GM21825 (cell line): ENCODE results near the gene EXOSC10.

Experiments
- ATAC-seq: cut with Tn5 transposase; IDR thresholded peaks from one replicate; pipeline ENCODE4 v1.9.1; 2021; ENCODE audit warnings: mild to moderate bottlenecking, moderate library complexity; ENCODE audit not compliant: unreplicated experiment

Gene EXOSC10

DNA sequence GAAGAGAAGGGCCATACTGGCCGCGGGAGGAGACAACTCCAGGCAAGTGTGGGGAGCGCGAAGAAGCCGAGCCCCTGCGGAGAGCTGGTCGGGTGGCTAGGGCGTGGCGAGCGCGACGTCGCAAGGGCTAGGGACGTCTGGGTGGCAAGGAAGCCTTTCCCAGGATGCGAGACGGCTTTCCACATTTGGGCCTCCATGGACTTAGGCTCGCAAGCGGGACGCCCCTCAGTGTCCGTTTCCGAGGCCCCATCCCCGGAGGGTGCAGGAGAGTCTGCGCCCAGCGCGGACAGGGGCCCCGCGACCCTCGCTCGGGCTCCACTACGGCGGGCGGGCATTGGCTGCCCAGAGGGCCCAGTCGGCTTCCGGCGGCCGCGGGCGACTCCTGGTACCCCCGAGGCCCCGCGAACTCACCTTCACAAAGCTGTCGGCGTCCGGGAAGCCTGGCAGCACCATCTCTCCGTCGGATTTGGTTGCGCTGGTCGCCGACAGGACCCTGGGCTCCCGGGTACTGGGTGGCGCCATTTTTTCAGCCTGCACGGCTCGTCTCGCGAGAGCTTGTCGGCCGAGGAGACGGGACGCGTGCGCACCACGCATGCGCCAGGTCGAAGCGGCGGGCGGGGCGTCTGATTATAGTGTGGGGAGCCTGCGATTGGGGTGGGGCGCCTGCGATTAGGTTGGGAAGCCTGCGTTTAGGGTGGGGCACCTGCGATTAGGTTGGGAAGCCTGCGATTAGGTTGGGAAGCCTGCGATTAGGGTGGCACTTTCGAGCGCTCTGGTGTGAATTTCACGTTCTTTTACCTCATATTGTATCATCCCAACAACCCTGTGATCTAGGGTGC, at the start of gene EXOSC10:
Gene EXOSC10 (minus strand): TSS at position 560 of the 839 bp plus-strand sequence. CDS start 38 bp downstream, at position 522.
- ATAC-seq: peak; percentile 91

DNA sequence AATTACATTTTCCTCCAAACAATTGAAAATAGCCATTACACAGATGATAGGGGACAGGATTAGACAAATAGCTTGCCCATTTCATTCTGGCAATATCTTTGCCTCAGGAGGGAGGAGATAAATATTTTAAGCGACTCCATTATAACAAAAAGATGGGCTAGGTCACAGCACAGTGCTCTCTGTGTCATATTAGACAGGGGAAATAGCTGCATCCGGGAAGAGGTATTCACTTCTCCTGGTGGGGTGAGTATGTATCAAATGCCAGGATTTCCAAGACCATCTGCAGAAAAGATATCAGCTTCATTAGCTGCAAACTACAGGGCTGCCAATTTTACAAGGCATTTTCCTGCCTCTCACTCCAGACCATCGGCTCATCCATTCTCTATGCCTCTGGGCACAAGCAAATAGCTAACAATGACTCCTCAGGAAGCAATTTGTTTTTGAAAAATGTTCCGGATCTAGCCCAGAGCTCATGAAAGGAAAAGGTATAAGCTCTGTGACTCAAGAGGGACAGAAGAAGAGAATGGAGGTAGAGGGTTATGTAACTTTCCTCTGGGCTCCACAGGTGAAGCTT, 47.6 kb upstream of the EXOSC10 start:
- ATAC-seq: no peak

DNA sequence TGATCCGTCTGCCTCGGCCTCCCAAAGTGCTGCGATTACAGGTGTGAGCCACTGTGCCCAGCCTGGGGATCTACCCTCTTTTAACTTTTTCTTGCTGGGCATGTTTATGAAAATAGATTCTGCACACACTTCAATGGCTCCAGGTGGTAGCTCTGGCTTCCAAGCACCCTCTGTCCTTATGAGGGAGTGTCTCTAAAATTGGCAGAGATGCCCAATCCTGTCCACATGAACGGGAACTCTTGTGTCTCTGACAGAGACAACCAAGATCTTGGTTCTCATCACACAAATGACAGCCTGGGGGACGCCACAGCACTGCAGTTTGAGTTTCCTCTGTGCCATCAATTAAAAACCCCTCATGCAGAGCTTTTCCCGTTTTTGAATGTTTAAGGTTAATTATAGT, 46.1 kb upstream of the EXOSC10 start:
- ATAC-seq: no peak

GRCh38 chr1:11144570-11145256, 45.0 kb upstream of the EXOSC10 start:
- ATAC-seq: no peak

DNA sequence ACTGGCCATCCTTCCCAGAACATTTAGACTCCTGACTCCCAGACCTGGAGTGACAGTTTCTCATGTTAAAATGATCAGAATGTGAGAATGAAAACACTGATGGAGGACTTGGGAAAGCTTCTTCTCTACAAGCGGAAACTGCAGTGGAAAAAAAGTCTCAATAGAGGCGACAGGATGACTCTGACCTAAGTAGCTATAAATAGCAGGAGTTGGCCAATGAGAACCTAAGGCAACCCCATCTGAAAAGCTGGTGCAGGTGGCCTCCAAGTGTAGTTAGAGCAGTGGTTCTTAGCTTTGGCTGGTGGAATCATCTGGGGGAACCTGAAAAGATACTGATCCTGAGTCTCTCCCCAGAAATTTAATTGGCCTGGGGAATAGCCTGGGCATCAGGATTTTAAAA, 44.2 kb upstream of the EXOSC10 start:
- ATAC-seq: no peak

DNA sequence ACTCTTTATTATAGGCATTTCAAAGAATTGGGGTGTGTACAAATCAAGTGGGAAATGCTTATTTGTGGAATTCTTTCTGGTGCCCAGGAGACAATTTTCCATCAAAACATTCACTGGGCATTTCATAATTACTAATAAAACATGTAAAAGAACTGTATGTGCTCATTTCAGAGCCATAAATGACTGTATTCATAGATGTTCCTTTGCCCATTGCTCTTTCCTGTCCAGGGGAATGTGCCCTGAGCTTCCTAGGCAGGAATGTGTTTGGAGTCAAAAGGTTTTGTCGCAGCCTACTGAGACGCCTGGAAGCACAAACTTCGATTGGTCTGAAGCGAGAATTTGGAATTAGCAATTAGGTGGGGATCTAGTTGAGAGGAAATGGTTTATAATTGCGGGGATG, 43.7 kb upstream of the EXOSC10 start:
- ATAC-seq: no peak

DNA sequence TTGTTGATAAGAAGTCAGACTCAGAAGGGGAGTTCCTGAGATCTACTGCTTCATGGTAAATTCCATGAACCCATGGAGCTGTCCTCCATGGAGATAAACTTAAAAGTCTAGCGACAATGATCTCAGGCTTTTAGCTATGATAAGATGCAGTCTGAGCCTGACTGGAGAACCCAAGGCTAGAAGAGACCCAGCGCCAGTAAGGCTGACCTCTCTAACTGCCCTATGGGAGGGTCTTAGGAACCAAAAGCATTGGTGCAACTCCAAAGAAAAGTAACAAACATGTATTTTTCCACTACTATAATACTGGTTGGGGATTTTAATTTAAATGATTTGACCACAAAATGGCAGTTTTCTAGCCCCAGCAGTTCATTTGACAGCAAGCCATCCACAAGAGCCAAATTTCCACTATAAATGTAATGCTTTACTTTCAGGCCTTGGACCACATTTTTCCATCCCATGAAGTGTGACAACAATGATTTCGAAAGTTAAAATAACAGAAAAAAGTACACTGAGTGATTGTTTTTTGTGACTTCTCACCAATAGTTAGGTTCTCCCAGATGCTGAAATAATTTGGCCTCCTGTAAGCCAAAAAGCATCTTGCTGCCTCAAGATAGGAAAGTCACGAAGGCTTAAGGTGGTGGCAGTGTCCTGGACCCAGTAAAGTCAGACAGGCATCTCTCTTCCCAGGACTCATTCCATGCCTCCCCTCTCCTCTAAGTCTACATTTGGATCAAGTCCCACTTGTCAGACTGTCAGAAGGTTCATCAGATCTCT, 43.1 kb upstream of the EXOSC10 start:
- no peak for ATAC-seq

- no peak for ATAC-seq
Measured at GRCh38 chr1:11138952-11139351, 39.3 kb upstream of the EXOSC10 start.

- no peak for ATAC-seq
Measured at GRCh38 chr1:11138029-11138428, 38.4 kb upstream of the EXOSC10 start.

DNA sequence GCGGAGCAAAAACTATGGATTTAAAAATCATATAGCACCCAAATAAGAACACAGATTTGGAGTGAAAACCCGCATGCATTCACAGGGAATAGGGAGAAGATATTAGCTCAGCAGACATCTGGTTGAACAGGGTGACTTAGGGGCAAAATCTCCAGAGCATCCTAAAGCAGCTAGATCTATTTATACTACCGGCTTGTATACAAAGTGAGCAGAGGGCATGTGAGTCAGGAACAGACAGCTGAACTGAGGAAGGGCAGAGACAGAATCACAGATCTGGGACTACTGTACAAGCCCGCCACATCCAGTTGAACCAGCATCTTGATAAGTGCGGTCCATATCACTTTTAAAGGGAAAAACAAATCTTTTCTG, 35.2 kb upstream of the EXOSC10 start:
- ATAC-seq: no peak

GRCh38 chr1:11134251-11134897, 34.7 kb upstream of the EXOSC10 start:
- ATAC-seq: no peak

GRCh38 chr1:11132563-11133293, 33.1 kb upstream of the EXOSC10 start:
- no peak for ATAC-seq

DNA sequence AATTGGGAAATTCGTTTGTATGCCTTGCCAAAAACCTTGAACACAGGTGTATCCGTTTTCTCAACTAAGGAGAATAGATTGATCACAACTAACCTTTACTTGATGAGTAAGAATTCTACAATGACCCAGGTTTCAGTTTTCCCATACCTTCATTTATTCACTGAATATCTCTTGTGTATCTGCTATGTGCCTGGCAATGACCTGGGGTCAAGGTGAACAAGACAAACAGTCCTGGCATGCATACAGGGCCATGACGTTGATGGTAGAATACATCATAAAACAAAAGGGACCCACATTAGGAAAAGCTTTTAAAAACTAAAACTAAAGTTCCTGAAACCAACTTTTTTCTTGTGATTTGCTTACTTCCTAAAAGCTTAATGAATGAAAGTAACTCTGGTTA, 32.1 kb upstream of the EXOSC10 start:
- no peak for ATAC-seq

GRCh38 chr1:11130406-11130805, 30.7 kb upstream of the EXOSC10 start:
- no peak for ATAC-seq

- no peak for ATAC-seq
Measured at GRCh38 chr1:11129649-11130390, 30.2 kb upstream of the EXOSC10 start.

- no peak for ATAC-seq
Measured at GRCh38 chr1:11126569-11126968, 26.9 kb upstream of the EXOSC10 start.

- no peak for ATAC-seq
Measured at GRCh38 chr1:11125931-11126330, 26.3 kb upstream of the EXOSC10 start.

DNA sequence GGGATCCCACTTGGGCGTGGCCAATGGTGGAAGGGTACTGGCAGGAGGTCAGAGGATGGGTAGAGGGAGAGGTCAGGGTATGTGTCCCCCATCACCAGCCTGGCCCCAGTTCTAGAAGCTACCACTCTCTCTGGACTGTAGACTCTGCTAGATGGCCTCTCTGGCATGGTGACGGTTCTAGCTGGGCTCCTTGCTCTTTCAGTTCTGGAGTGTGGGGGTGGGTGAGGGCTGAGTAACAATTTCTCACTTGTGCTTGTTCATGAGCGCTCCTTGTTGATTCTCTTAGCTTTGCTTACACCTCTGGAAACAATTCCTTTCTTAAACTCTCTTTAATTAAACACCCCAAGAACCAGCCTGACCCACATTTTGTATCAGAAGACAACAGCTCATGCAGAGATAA, 25.3 kb upstream of the EXOSC10 start:
- ATAC-seq: no peak

DNA sequence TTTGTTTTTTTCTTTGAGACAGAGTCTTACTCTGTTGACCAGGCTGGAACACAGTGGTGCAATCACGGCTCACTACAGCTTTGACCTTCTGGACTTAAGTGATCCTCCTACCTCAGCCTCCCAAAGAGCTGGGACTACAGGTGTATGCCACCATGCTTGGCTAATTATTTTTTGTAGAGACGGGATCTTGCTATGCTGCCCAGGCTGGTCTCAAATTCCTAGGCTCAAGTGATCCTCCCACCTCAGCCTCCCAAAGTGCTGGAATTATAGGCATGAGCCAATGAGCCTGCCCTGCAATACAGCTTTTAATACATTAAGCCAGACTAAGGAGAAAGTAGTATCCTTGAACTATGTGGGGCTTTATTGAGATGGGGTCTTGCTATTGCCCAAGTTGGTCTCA, 16.6 kb upstream of the EXOSC10 start:
- ATAC-seq: no peak
